Body of pancreas (tissue), 4 donors: ENCODE data around the gene OTUD4.

Experiments
- POLR2A ChIP-seq, 3 donors: fragments of 450-650 bp; IDR thresholded peaks; one replicate each; pipeline ENCODE4 v1.6.1; 2016; ENCODE audit warnings: antibody characterized with exemption in 3 of 3, mild to moderate bottlenecking in 2 of 3
- TF ChIP-seq, protein P1 (sequence below), 7 experiments: fragments of 450-650 bp in 4 of 7; fragments of 200-600 bp in 3 of 7; sonication (generic) in 3 of 7; IDR thresholded peaks; one replicate each; pipeline ENCODE4 v1.5.1; 2016 to 2019; ENCODE audit warnings: antibody characterized with exemption in 7 of 7

GRCh38 chr4:145182222-145182621, 1.8 kb upstream of the OTUD4 start:
- TF ChIP-seq, protein P1, sequence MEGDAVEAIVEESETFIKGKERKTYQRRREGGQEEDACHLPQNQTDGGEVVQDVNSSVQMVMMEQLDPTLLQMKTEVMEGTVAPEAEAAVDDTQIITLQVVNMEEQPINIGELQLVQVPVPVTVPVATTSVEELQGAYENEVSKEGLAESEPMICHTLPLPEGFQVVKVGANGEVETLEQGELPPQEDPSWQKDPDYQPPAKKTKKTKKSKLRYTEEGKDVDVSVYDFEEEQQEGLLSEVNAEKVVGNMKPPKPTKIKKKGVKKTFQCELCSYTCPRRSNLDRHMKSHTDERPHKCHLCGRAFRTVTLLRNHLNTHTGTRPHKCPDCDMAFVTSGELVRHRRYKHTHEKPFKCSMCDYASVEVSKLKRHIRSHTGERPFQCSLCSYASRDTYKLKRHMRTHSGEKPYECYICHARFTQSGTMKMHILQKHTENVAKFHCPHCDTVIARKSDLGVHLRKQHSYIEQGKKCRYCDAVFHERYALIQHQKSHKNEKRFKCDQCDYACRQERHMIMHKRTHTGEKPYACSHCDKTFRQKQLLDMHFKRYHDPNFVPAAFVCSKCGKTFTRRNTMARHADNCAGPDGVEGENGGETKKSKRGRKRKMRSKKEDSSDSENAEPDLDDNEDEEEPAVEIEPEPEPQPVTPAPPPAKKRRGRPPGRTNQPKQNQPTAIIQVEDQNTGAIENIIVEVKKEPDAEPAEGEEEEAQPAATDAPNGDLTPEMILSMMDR (IDR thresholded peaks at IDR 0.05): no peak
- no peak for TF ChIP-seq POLR2A (IDR thresholded peaks at IDR 0.05)
